GM18867 (cell line): ENCODE results near the gene AHNAK.
"Not testable (repeated sequence)": the region's sequence is repeated elsewhere in the genome, so short reads cannot be mapped to it uniquely, and the experiment has no call there.

Experiments
- ATAC-seq: cut with Tn5 transposase; IDR thresholded peaks from one replicate; pipeline ENCODE4 v1.9.1; 2021; ENCODE audit warnings: mild to moderate bottlenecking, moderate library complexity; ENCODE audit not compliant: unreplicated experiment

The AHNAK gene, protein sequence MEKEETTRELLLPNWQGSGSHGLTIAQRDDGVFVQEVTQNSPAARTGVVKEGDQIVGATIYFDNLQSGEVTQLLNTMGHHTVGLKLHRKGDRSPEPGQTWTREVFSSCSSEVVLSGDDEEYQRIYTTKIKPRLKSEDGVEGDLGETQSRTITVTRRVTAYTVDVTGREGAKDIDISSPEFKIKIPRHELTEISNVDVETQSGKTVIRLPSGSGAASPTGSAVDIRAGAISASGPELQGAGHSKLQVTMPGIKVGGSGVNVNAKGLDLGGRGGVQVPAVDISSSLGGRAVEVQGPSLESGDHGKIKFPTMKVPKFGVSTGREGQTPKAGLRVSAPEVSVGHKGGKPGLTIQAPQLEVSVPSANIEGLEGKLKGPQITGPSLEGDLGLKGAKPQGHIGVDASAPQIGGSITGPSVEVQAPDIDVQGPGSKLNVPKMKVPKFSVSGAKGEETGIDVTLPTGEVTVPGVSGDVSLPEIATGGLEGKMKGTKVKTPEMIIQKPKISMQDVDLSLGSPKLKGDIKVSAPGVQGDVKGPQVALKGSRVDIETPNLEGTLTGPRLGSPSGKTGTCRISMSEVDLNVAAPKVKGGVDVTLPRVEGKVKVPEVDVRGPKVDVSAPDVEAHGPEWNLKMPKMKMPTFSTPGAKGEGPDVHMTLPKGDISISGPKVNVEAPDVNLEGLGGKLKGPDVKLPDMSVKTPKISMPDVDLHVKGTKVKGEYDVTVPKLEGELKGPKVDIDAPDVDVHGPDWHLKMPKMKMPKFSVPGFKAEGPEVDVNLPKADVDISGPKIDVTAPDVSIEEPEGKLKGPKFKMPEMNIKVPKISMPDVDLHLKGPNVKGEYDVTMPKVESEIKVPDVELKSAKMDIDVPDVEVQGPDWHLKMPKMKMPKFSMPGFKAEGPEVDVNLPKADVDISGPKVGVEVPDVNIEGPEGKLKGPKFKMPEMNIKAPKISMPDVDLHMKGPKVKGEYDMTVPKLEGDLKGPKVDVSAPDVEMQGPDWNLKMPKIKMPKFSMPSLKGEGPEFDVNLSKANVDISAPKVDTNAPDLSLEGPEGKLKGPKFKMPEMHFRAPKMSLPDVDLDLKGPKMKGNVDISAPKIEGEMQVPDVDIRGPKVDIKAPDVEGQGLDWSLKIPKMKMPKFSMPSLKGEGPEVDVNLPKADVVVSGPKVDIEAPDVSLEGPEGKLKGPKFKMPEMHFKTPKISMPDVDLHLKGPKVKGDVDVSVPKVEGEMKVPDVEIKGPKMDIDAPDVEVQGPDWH (N-terminal part only)

DNA sequence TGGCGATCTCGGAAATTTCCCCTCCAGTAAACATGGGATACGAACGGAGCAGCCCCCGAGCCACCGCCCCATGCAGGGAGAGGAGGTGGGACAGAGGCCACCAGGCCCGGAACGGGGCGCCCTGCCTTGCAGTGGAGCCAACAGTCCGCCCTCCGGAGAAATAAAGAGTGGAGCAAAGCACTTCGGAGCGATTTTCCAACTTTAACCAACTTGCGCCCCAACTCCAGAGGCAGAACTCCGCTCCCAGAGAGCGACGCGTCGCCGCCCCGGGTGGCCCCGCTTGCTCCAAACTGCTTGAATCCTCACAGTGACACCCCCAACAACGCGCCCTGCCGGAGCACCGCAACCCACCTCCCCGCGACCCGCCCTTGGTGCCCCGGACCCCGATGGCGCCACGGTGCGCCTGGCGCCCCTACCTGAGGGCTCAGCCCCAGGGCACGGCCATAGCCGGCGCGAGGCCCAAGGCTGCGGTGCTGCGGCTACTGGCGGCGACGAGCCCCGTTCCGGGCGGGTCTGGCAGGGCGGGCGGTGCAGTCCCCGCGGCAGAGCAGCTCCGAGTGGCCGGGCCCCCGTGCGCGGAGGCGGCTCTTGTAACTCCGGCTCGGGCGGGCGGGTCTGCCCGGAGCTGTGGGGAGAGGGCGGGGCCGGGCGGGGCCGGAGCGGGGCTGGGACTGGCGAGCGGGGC lies at the start of gene AHNAK:
TSS of gene AHNAK (minus strand) at position 563 of the 685 bp plus-strand sequence. CDS start 10,708 bp downstream, outside the sequence.
- no peak for ATAC-seq

DNA sequence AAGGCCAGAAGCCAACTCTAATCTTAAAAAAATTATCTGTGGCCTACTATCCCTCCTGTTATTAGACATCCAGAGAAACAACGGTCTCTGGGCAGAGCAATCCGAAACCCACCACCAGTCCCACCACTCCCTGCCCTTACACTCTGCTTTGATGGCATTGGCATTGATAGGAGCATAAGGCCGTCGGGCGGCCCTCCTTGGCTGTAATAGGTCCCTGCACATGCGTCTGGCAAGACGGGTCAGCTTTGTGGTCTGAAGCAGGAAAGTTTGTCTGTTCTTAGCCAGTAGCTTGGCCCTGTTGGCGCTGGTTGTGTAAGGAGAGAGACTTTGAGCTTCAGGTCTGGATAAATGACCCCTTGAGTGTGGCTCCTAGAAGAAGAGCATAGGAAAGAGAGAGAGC lies 48.5 kb upstream of the AHNAK start:
- no peak for ATAC-seq

DNA sequence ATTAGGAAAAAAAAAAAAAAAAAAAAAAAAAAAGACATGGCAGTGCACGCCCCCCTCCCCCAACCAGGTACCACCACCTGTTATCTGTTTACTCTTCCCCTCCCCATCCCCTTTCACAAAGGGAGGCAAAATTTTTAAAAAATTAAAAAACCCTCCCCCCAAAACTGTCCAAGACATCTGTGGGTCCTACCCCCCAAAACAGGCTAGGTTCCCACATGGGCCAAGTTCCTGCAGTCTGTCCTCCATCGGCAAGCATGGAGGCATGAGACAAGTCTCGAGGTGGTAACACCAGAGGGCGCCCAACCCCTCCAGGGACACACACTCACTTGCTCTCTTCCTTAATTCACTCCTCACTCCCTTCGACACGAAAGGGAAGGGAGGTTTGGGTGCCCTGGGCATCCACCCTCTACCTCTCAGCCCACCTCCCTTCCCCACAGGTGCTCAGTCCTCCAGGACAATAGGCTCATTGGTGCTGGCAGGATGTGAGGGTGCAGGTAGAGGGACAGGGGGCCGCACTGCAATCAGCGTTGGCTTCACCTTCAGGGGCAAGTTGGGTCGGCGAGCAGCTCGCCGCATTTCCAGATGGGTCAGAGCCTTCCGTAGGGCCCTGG lies 46.9 kb upstream of the AHNAK start:
- no peak for ATAC-seq

DNA sequence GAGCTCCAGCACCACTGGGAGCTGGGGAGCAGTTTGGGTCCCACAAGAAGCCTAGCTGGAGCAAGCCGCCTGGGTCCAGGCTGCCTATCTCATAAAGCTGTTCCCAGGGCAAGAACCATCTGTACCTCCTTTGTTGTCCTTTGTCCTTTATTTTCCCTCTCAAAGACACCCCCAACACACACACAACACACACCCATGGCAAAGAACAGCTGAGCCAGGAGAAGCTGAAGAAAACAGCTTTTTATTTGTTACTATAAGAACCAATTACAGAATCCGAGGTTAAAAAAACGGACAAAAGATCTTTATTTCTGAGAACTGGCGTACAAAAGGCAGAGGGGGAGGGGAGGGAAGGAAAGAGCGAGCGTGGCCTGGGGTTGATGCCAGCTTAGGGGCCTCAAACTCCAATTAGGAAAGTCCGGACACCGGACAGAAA lies 46.4 kb upstream of the AHNAK start:
- ATAC-seq, result no peak

DNA sequence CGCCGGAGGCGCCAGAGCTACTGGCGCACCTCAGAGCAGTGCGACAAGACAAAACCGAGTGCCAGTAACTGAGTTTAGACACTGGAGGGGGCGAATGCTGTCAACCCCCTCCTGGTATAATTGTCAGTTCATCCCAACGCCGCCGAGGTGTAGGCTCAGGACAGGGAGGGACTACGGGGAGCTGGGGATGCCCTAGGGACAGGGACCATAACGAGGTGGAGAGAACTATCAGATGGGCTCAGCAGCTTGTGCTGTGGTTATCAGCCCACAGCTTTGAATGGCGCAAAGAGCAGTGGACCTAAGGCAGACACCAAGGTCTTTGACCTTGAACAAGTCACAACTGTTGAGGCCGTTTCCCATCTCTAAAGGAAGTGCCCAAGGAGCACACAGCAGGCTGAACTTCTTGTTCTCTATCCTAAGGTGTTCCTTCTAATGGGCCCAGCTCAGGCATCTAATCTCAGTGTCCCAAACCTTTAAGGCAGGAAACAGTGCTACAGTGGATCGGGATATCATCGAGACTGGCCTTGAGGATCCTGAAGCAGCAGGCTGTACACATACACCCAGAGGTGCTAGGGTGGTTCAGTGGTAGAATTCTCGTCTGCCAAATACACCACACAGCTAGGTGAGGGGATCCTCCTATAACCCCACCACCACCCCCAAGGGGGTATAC lies 45.7 kb upstream of the AHNAK start:
- ATAC-seq, result no peak

DNA sequence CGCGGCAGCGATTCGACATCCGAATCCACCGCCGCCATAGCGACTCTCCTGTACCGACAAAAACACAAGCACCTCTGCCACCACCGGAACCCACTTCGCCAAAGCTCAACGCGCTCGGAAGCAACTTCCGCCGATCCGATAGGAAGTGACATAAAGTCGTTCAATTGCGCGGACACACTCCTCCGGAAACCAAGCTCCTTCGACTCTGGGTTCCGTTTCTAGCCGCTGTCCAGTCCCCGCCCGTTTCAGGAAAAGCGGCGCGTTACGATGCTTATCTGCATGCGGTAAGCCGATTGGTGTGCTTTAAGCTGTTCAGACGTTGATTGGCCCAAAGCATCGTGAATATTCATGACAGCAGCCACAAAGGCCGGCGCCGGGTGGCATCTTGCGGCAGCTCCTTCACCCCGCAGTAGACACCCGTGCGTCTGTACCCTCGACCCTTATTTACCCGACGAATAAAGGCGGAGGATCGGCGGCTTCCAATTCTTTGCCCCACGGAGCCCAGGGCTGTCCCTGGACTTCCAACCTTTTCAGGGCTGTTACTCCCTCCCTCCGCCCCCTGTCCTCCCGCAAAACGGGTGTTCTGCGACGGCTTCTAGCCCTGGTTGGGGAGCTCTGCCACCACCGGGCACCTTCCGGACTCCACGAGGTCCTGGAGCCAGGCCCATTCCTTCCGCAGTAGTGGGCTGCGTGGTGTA lies 45.0 kb upstream of the AHNAK start, which contains the start of gene TUT1:
TSS of gene TUT1 (minus strand) at position 76 of the 698 bp plus-strand sequence. CDS start at position 38, 38 bp downstream.
- ATAC-seq, result peak; percentile 85

DNA sequence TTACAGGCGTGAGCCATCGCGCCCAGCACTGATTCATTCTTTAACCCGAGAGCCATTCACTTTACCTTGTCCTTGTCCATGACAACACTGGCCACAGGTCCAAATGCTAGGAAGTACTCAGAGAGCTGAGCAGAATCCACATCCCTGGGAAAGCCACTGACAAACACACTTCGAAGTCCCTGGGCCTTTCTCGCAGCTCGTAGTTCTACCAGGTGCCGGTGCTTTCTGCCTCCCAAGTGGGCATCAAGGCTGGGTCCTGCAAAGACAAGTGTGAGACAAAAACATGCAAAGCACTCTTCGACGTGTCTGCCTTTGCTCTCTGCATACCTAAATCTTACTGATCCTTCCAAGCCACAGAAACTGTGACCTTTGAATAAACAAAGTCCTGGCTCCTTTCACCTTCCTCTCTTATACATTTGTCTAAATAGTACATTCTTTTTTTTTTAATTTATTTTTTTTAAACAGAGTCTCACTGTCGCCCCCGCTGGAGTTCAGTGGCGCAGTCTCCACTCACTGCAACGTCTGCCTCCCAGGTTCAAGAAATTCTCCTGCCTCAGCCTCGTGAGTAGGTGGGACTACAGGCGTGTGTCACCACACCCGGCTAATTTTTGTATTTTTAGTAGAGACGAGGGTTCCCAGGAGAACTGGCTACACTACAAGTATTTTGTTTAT lies 42.5 kb upstream of the AHNAK start:
- ATAC-seq, result no peak

DNA sequence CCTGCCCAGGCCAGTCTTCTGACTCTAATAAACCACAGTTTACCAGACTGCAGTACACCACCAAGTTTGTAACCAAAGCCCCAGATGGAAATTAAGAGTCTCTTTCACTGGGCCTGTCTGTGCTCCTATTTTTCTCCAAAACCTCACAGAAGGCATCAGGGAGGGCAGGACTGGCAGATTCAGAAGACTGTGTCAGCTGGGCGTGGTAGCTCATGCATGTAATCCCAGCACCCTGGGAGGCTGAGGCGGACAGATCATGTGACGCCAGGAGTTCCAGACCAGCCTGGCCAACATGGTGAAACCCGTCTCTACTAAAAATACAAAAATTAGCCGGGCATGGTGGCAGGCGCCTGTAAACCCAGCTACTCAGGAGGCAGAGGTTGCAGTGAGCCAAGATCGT lies 38.8 kb upstream of the AHNAK start:
- not testable (repeated sequence) for ATAC-seq

DNA sequence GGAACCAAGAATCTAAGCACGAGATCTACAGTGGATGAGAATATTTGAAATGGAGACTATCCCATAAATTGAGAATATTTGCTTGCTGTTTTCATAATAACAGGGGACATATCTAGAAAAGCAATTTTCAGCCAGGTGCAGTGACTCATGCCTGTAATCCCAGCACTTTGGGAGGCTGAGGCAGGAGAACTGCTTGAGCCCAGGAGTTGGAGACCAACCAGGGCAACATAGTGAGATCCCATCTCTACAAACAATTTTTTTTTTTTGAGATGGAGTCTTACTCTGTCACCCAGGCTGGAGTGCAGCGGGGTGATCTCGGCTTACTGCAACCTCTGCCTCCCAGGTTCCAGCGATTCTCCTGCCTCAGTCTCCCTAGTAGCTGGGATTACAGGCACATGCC lies 35.1 kb upstream of the AHNAK start:
- not testable (repeated sequence) for ATAC-seq

DNA sequence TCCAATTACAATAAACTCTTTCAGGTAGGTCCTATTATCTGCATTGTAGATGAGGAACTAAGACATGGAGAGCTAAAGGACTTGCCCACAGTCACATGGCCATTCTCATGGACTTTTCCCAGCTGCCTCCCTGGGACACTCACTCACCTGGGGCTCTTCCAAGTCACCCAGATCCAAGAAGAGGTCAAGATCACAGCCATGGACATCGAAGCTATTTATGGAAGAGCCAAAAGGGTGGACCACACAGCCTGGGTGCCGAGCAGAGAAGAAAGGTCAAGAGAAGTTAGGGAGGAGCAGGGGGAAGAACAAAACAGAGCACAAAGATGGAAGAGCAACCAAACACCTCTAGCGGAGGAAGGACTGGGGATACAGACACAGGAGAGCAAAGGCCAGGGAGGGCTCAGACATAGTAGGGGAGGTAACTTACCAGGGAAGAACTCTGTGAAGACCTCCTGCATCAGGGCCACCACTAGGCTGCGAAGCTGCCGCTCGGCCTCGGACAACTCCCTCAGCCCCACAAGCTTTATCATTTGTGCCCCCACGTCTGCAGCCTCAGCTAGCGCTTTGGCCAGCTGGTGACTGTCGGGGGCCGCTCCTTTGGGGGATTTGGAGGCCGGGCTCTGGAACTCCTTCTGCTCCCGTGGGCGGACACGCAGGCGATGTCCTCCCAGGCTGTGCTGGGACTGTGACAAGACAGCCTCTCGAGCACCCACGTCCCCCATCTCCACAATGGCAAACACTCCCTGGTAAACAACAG lies 34.5 kb upstream of the AHNAK start:
- no peak for ATAC-seq

DNA sequence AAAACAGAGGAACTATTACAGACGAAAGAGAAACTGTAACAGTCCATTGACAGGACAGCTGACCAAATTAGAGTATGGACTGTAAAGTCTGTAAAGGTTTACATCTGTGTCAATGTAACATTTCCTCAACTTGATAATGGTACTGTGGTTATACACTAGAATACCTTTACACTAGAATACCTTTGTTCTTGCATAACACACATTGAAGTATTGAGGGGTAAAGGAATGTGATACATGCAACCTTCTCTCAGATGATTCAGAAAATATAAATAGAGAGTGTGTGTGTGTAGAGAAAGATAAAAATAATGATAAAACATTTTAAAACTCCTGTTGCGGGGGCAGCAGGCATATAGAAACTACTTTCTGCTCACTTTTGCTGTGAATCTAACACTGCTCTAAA lies 32.6 kb upstream of the AHNAK start:
- no peak for ATAC-seq

DNA sequence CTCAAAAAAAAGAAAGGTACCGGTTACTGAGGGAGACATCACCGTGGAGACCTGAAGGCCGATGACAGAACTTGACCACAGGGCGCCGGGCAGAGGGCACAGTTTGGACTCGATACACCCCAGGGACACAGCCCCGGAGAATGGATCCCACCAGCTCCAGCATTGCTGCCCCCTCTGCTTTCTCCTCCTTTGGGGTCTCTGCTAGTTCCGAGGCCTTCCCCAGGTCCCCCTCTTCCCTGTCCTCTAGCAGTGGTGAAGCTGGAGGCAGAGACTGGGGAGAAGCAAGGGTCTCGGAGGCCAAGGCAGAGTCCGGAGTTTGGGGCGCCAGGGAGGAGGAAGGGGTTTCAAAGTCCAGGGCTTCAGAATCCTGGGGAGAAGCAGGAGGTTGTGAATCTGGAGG lies 31.9 kb upstream of the AHNAK start:
- ATAC-seq, result no peak

DNA sequence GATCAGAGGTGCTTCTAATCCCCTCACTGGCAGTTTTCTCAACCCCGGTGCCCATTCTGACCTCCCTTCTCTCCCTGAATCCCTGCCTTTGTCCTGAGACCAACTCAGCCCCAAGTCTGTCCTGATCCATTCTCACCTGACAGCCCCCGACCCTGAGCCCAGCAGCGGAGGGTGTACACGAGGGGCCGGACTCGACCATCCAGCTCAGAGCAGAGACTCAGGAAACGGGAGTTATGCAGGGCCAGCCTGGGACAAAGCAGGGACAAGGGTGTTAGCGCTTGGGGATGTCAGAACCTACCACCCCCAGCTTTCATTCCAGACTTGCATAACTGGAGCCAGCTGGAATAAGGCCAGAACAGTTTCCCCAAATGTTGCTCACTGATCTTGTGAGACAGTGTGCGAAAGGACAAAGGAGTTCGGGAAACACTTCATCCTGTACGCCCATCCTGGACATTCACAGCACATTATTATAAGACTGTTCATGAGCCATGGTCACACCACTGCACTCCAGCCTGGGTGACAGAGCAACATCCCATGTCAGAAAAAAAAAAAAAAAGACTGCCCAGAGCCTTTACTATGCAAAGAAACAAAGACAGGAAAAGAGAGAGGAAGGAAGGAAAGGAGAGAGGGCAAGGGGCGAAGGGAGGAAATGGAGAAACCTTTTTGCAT lies 30.6 kb upstream of the AHNAK start:
- ATAC-seq, result no peak

DNA sequence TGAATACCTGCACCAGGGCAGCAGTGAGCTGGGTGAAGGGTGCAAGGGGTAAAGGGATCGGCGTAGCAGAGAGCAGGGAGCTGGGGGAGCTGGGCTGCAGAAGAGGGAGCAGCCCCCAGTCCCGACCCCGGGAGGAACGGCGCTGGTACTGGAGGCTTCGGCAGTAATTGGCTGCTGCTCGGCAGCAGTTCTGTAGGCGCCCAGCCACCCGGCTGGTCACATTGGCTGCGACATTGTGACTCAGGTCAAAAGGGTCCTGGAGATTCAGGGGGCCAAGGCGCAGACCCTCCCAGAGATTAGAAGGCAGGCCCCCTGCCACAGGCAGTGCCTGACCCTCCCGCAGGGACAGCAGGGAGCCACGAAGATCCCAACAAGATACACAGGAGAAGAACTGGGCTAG lies 29.2 kb upstream of the AHNAK start:
- no peak for ATAC-seq

DNA sequence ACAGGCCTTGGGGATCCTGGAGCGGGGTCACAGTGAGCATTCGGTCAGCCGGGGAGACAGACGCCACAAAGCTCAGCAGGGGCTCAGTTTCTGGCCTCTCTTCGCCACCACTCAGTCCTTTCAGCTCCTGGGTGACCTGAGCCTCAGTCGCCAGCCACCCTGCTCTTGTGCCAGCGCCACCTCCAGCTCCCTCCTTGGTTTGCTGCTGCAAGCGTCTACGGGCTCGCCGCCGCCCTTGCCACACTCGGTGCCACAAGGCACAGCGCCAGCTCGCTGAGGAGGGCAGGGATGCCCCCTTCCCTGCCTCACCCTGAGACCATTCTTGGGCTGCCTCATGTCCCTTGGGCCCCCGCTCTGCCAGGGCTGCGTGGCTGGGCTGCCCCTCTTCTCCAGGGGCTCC lies 28.6 kb upstream of the AHNAK start:
- ATAC-seq, result no peak

DNA sequence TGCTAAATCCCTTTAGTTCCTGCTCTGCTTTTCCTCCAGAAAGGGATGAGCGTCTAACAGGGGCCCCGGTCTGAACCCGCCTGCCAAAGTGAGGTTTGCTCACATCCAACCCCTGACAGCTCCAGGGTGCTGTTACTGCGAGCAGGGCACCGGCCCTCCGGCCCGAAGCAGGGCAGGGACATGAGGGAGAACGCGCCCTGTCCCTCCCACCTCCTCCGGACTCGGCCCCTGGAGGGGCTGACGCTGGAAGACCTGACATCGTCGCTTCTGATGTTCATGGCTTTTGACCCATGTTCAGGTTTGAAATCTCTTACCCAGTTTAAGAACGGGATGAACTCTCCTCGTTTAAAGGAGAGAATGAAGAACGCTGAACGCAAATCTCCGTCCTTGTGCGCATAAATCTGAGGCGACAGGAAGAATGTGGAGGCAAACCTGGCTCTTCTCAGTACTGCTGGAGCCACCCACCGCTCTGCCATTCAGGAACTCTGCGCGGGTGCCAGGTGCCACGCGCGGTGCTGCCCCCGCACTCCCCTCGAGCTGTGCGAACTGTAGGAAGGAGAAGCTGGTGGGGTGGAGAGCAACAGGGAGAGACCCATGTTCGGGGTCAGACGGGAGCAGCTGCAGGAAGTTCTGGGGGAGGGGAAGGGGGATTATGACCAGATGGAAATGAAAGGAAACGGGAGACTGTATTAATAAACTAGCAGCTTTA lies 27.9 kb upstream of the AHNAK start:
- ATAC-seq, result peak; percentile 15
